MG63 (cell line): ENCODE measurements around the gene NDE1. TPM values are rescaled to one million over a fixed set of nuclear protein-coding genes. Genes with fewer than 3 reads are reported as not detected.

Source experiments
- DNase-seq: peaks from one replicate; pipeline ENCODE4 v3.0.0-alpha.2; 2020
- H3K27me3 ChIP-seq: fragments of 250-450 bp; sonication (Bioruptor Pico); 2 replicates; pipeline ENCODE4 v1.5.1; 2020; ENCODE audit warnings: mild to moderate bottlenecking, moderate library complexity
- H3K36me3 ChIP-seq: fragments of 250-450 bp; sonication (Bioruptor Pico); 2 replicates; pipeline ENCODE4 v1.5.1; 2020; ENCODE audit warnings: mild to moderate bottlenecking, moderate library complexity
- H3K4me3 ChIP-seq: fragments of 250-450 bp; sonication (Bioruptor Pico); 2 replicates; pipeline ENCODE4 v1.5.1; 2020; ENCODE audit warnings: mild to moderate bottlenecking, moderate library complexity
- H3K9me3 ChIP-seq: fragments of 250-450 bp; sonication (Bioruptor Pico); 2 replicates; pipeline ENCODE4 v1.5.1; 2020; ENCODE audit warnings: mild to moderate bottlenecking, moderate library complexity
- total RNA-seq: library from RNA; depleted of rRNA; stranded (reverse); fragments of >200 nt; shearing (Covaris generic); gene quantifications from 2 replicates; pipeline ENCODE4 v1.2.3, GENCODE V29; 2014; ENCODE audit warnings: low replicate concordance

NDE1 gene
- total RNA-seq, 1 experiment from 2014 or later = 34.4 TPM

GRCh38 chr16:15735610-15736009 is 85.6 kb downstream of the NDE1 start:
- H3K27me3 ChIP-seq = no peaks in the 10 kb centered on the region
- H3K36me3 ChIP-seq = no peaks in the 10 kb centered on the region
- DNase-seq = no peak
- peaks cover under 1% of the 10 kb centered on the region; the same call in 1 of the 2 replicates for H3K9me3 ChIP-seq
- no peak overlapping the region for H3K4me3 ChIP-seq

GRCh38 chr16:15736529-15736928 is 86.5 kb downstream of the NDE1 start:
- Histone ChIP-seq H3K36me3 (no peaks in the 10 kb centered on the region), H3K4me3 (no peak overlapping the region), H3K27me3 (no peaks in the 10 kb centered on the region), H3K9me3 (peaks cover 6% of the 10 kb centered on the region)
- no peak for DNase-seq

- Histone ChIP-seq H3K4me3 (no peak overlapping the region), H3K9me3 (peaks cover 6% of the 10 kb centered on the region), H3K27me3 (no peaks in the 10 kb centered on the region), H3K36me3 (no peaks in the 10 kb centered on the region)
- no peak for DNase-seq
These were observed 87.1 kb downstream of the NDE1 start for GRCh38 chr16:15737140-15737644.

GRCh38 chr16:15739464-15739863 is 89.4 kb downstream of the NDE1 start:
- H3K36me3 ChIP-seq = no peaks in the 10 kb centered on the region
- peaks cover 6% of the 10 kb centered on the region for H3K9me3 ChIP-seq
- H3K4me3 ChIP-seq = no peak overlapping the region
- H3K27me3 ChIP-seq = no peaks in the 10 kb centered on the region
- no peak for DNase-seq

GRCh38 chr16:15739950-15740349 is 89.9 kb downstream of the NDE1 start:
- DNase-seq = no peak
- Histone ChIP-seq H3K4me3 (no peak overlapping the region), H3K27me3 (no peaks in the 10 kb centered on the region), H3K36me3 (no peaks in the 10 kb centered on the region), H3K9me3 (peaks cover 6% of the 10 kb centered on the region)

- no peak for DNase-seq
- Histone ChIP-seq H3K36me3 (no peaks in the 10 kb centered on the region), H3K4me3 (no peak overlapping the region), H3K9me3 (peaks cover 6% of the 10 kb centered on the region), H3K27me3 (no peaks in the 10 kb centered on the region)
These were observed 91.3 kb downstream of the NDE1 start for GRCh38 chr16:15741207-15741871.

- Histone ChIP-seq H3K36me3 (no peaks in the 10 kb centered on the region), H3K27me3 (no peaks in the 10 kb centered on the region), H3K9me3 (peaks cover 6% of the 10 kb centered on the region), H3K4me3 (no peak overlapping the region)
- no peak for DNase-seq
These were observed 92.7 kb downstream of the NDE1 start for GRCh38 chr16:15742716-15743115.

GRCh38 chr16:15743657-15744056 is 93.6 kb downstream of the NDE1 start:
- Histone ChIP-seq H3K4me3 (no peak overlapping the region), H3K9me3 (peaks cover 6% of the 10 kb centered on the region), H3K27me3 (no peaks in the 10 kb centered on the region), H3K36me3 (no peaks in the 10 kb centered on the region)
- DNase-seq = no peak

- H3K9me3 ChIP-seq = no peaks in the 10 kb centered on the region
- no peaks in the 10 kb centered on the region for H3K36me3 ChIP-seq
- no peaks in the 10 kb centered on the region for H3K27me3 ChIP-seq
- DNase-seq = no peak
- H3K4me3 ChIP-seq = no peak overlapping the region
These were observed 96.3 kb downstream of the NDE1 start for GRCh38 chr16:15746332-15746731.

GRCh38 chr16:15747937-15748336 is 97.9 kb downstream of the NDE1 start:
- DNase-seq = no peak
- Histone ChIP-seq H3K9me3 (no peaks in the 10 kb centered on the region), H3K27me3 (no peaks in the 10 kb centered on the region), H3K4me3 (no peak overlapping the region), H3K36me3 (no peaks in the 10 kb centered on the region)

GRCh38 chr16:15748654-15749053 is 98.6 kb downstream of the NDE1 start:
- Histone ChIP-seq H3K27me3 (no peaks in the 10 kb centered on the region), H3K9me3 (no peaks in the 10 kb centered on the region), H3K36me3 (no peaks in the 10 kb centered on the region), H3K4me3 (no peak overlapping the region)
- DNase-seq = no peak

- Histone ChIP-seq H3K9me3 (no peaks in the 10 kb centered on the region), H3K4me3 (no peak overlapping the region), H3K27me3 (no peaks in the 10 kb centered on the region), H3K36me3 (no peaks in the 10 kb centered on the region)
- no peak for DNase-seq
These were observed 99.3 kb downstream of the NDE1 start for GRCh38 chr16:15749371-15749770.

GRCh38 chr16:15749985-15750384 is 99.9 kb downstream of the NDE1 start:
- no peak for DNase-seq
- Histone ChIP-seq H3K4me3 (no peak overlapping the region), H3K27me3 (no peaks in the 10 kb centered on the region), H3K9me3 (no peaks in the 10 kb centered on the region), H3K36me3 (no peaks in the 10 kb centered on the region)

- H3K4me3 ChIP-seq = no peak overlapping the region
- no peaks in the 10 kb centered on the region for H3K27me3 ChIP-seq
- H3K36me3 ChIP-seq = no peaks in the 10 kb centered on the region
- no peaks in the 10 kb centered on the region for H3K9me3 ChIP-seq
- DNase-seq = no peak
These were observed 101.9 kb downstream of the NDE1 start for GRCh38 chr16:15751940-15752339.

GRCh38 chr16:15752717-15753488 is 102.9 kb downstream of the NDE1 start:
- no peaks in the 10 kb centered on the region for H3K27me3 ChIP-seq
- no peak for DNase-seq
- H3K36me3 ChIP-seq = no peaks in the 10 kb centered on the region
- no peaks in the 10 kb centered on the region for H3K9me3 ChIP-seq
- no peak overlapping the region for H3K4me3 ChIP-seq

- DNase-seq = no peak
- Histone ChIP-seq H3K27me3 (no peaks in the 10 kb centered on the region), H3K4me3 (no peak overlapping the region), H3K9me3 (no peaks in the 10 kb centered on the region), H3K36me3 (no peaks in the 10 kb centered on the region)
These were observed 104.9 kb downstream of the NDE1 start for GRCh38 chr16:15754821-15755534.

- no peaks in the 10 kb centered on the region for H3K36me3 ChIP-seq
- H3K4me3 ChIP-seq = no peak overlapping the region
- DNase-seq = no peak
- H3K27me3 ChIP-seq = no peaks in the 10 kb centered on the region
- no peaks in the 10 kb centered on the region for H3K9me3 ChIP-seq
These were observed 107.0 kb downstream of the NDE1 start for GRCh38 chr16:15757077-15757386.
